LNCaP clone FGC (cell line): ENCODE results near the gene TESK1.

Source experiments
- DNase-seq: peaks from one replicate; pipeline ENCODE4 v3.0.0-alpha.2; 2011; ENCODE audit warnings: low read depth
- H3K4me3 ChIP-seq: 2 replicates; pipeline ENCODE4 v1.5.1; 2011; ENCODE audit warnings: mild to moderate bottlenecking, low read depth, low read length, control low read depth
- TF ChIP-seq, protein P1 (sequence below): IDR thresholded peaks from 2 replicates; pipeline ENCODE4 v1.5.1; 2012; ENCODE audit warnings: mild to moderate bottlenecking; ENCODE audit not compliant: control insufficient read depth, insufficient read depth; ENCODE audit errors: extremely low read depth

TESK1 gene

DNA sequence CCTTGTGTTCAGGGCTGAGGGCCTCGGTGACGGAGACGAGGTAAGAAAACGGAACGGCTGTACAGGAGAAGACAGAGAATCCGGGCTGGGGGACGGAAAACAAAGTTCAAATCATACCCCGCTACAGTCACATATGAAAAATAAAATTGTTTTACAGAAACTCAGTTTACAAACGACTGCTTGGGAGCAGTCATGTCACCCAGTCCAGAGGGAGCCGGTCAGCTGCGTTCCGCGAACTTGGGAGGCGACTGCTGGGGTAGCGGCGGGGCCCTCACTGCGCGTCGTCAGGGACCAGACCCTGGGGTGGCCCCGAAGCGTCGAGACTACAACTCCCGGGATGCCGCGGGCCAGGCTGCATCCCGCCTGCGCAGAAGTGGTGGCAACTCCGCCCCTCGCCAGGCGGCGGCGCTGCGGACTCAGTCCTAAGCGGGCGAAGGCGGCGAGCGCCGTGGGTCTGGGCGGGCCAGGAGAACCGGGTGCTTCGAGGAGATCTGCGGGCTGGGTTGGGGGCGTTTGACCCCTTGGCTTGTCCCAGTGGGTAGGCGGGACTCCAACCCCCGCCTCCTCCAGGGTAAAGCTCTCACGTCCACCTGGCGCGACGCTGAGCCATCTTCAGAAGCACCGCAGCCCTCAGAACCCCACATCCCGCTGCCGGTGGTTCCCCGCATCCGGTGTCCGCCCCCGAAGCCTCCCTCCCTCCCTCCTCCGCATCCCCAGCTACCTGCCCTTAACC is 41.6 kb downstream of the TESK1 start:
- TF ChIP-seq, protein P1, sequence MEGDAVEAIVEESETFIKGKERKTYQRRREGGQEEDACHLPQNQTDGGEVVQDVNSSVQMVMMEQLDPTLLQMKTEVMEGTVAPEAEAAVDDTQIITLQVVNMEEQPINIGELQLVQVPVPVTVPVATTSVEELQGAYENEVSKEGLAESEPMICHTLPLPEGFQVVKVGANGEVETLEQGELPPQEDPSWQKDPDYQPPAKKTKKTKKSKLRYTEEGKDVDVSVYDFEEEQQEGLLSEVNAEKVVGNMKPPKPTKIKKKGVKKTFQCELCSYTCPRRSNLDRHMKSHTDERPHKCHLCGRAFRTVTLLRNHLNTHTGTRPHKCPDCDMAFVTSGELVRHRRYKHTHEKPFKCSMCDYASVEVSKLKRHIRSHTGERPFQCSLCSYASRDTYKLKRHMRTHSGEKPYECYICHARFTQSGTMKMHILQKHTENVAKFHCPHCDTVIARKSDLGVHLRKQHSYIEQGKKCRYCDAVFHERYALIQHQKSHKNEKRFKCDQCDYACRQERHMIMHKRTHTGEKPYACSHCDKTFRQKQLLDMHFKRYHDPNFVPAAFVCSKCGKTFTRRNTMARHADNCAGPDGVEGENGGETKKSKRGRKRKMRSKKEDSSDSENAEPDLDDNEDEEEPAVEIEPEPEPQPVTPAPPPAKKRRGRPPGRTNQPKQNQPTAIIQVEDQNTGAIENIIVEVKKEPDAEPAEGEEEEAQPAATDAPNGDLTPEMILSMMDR = peak; percentile 99
- peak overlapping the region; percentile 56 for H3K4me3 ChIP-seq
- DNase-seq = no peak

DNA sequence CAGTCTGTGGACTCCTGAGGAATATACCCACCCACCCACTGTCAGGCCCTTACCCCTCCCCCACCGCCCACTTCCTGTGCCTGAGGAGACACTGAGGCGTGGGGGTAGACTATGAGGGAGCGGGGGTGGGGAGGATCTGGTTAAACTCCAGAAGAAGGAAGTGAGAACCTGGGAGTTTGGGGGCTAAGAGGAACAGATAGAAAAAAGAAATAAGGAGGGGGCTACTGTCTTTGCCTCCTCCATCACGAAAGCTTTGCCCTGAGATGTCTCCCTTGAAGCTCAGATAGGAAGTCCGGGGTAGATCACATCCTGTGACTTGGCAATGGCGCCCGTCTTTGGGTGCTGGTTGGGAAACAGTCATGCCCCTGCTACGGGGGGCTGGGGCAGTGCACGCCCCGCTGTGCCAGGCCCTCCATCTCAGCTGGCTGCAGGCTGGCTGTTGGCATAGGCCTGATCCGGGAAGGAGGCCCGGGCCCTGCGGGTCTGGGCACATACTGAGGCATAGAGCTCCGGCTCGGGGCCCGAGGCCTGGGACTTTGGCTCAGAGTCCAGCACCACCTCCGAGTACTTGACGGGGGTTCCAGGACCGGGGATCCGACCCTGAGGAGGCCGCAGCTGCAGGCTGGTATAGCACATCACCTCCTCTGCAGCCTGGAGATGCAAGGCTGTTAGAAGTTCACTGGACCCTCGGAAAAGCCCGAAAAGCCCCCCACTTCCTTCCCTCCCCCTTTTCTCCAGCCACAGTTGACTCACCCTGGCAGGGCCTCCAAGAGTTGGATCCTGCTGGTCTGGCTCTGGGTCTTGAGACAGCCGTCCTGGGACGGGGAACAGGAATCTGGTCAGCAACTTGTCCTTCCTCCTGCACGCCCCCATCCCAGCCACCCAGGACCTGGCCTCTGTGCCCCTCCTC is 44.6 kb downstream of the TESK1 start:
- TF ChIP-seq, protein P1 = no peak
- no peak overlapping the region for H3K4me3 ChIP-seq
- DNase-seq = no peak

DNA sequence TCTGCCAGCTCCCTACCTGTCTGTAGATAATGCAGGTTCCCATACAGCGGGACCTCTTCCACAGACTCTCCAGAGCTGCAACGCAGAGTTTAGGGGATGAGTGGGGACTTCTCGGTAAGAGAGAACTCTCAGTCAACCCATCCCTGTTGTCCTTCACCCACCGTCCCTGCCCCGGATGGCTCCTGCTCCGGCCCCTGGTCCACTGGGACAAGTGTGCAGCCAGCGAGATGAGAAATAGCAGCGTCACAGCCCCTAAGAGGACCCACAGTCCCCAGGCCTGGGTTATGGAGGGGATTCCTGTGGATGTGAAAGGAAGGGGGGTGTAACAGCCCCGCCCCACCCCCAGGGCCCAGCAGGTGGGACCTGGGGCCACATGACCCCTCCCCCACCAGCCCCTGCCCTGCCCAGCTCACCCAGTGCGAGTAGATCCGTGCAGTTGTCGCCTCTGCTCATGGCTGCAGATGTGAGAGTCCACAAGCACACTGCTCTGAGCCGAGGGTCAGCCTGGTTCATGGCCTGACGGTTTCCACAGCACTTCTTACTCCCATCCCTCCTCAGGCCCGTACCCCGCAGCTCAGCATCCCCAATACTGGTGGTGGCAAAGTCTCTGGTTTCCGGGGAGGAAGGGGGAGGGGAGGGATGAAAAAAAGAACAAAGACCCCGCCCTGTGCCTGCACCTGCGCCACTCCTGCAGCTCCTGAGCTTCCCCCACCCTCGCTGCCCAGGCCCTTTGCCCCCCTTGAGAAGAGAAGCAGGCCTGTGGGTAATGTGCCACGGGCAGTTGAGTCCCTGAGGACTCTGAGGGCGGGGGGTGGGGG is 45.5 kb downstream of the TESK1 start, which contains the start of gene SIT1:
SIT1 (minus strand) TSS at position 591 of the 818 bp plus-strand sequence; CDS start at position 513, 78 bp downstream.
- TF ChIP-seq, protein P1 = no peak
- DNase-seq = no peak
- H3K4me3 ChIP-seq = no peak within 1 kb of the TSS

DNA sequence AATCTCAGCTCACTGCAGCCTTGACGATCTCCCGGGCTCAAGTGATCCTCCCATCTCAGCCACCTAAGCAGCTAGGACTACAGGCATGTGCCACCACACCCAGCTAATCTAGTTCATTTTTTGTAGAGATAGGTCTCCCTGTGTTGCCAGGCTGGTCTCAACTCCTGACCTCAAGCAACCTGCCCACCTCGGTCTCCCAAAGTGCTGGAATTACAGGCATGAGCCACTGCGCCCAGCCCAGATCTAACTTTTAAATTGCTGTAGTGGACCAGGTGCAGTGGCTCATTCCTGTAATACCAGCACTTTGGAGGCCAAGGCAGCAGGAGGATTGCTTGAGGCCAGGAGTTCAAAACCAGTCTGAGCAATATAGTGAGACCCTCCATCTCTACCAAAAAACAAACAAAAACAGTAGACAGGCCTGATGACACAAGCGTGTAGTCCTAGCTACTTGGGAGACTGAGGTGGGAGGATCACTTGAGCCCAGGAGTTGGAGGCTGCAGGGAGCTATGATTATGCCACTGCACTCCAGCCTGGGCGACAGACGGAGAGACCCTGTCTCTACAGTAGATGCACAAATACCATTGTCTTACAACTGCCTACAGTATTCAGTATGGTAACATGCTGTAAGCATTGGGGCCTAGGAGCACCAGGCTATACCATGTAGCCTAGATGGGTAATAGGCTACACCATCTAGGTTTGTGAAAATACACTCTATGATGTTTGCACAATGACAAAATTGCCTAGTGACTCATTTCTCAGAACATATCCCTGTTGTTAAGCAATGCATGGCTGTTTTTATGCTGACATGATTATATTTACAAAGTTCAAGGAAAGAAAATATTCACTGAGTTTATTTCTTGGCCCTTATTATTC is 47.1 kb downstream of the TESK1 start:
- TF ChIP-seq, protein P1 = no peak
- DNase-seq = no peak
- no peak overlapping the region for H3K4me3 ChIP-seq

DNA sequence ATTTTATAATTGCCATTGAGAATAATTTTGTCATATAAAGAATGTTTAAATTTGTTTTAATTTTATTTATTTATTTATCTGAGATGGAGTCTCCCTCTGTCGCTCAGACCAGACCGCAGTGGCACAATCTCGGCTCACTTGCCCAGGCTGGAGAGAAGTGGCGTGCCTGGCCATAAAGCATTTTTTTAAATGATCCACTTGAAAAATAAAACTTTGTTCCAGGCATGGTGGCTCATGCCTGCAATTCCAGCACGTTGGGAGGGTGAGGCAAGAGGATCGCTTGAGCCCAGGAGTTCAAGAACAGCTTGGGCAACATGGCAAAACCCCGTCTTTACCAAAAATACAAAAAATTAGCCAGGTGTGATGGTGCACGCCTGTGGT is 47.8 kb downstream of the TESK1 start:
- no peak for DNase-seq
- TF ChIP-seq, protein P1 = no peak
- no peak overlapping the region for H3K4me3 ChIP-seq

DNA sequence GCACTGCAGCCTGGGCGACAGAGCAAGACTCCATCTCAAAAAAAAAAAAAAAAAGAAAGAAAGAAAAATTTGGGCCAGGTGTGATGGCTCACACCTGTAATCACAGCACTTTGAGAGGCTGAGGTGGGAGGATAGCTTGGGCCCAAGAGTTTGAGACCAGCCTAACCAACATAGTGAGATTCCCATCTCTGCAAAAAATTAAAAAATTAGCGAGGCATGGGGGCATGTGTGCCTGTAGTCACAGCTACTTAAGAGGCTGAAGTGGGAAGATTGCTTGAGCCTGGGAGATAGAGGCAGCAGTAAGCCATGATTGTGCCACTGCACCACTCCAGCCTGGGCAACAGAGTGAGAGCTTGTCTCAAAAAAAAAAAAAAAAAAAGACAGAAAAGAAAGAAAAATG is 48.5 kb downstream of the TESK1 start:
- TF ChIP-seq, protein P1 = no peak
- no peak overlapping the region for H3K4me3 ChIP-seq
- DNase-seq = no peak
